Measurements from ENCODE around the gene SLC26A1. TPM values are rescaled to one million over a fixed set of nuclear protein-coding genes. Genes with fewer than 3 reads are reported as not detected.

SLC26A1 gene
- total RNA-seq, 1 experiment from 2014 or later, result 0.22 TPM

GRCh38 chr4:986879-987623 lies 6.2 kb downstream of the SLC26A1 start, which contains the start of gene IDUA (continued):
- no peak for TF ChIP-seq ZBTB33 (IDR thresholded peaks at IDR 0.05; ENCODE audit: extremely low read depth, insufficient replicate concordance, low read length)

GRCh38 chr4:986428-986878 lies 6.8 kb downstream of the SLC26A1 start:
- no peaks in the 10 kb centered on the region for H3K79me2 ChIP-seq (ENCODE audit: insufficient read depth, low read length)
- no peaks in the 10 kb centered on the region for H4K20me1 ChIP-seq (ENCODE audit: insufficient read depth)
- H3K4me1 ChIP-seq (ENCODE audit: control insufficient read depth in 1 of 2, insufficient read depth in 2 of 2, low read length in 2 of 2), result peaks cover 10 to 37% of the 10 kb centered on the region in 2 experiments
- peak overlapping the region; percentile 70 for H3K9ac ChIP-seq (ENCODE audit: low read length)
- peak overlapping the region; percentile 56 for H2AFZ ChIP-seq (ENCODE audit: low read depth, low read length, poor library complexity, severe bottlenecking)
- peak overlapping the region; percentile 88 for H3K27ac ChIP-seq (ENCODE audit: low read depth, low read length)
- no peaks in the 10 kb centered on the region for H3K27me3 ChIP-seq (ENCODE audit: insufficient read depth, low read length)
- intact Hi-C loops (cut with micrococcal nuclease), result loop anchor here (2.0 to 10.0 kb wide), 3 partner anchors 14 to 382 kb away; partner anchors contain the start of gene DGKQ
- ChIA-PET POLR2A (no interaction called here), CTCF (interaction anchor here (1.0 to 1.3 kb wide), 4 partner anchors 24 to 244 kb away, joined by 3 to 7 read pairs (median 3); partner anchors contain the start of genes FGFRL1, GAK and TMEM175), RAD21 (ENCODE audit: low non-redundant PET in 1 of 2, low total read pairs in 2 of 2, uncharacterized antibody in 2 of 2, unreplicated experiment in 2 of 2) (interaction anchor here (1.0 kb wide), 3 partner anchors 23 to 244 kb away, joined by 3 to 4 read pairs (median 4); no protein-coding TSS in a partner anchor)
- TSS peak; percentile 72 for BruUV-seq (replicated peaks)
- peak overlapping the region; percentile 67 to 71 for H3K4me3 ChIP-seq (replicated peaks in 1 of 2; ENCODE audit: low read depth in 1 of 2, low read length in 2 of 2)
- H3K9me2 ChIP-seq (ENCODE audit: insufficient read depth), result no peaks in the 10 kb centered on the region
- no peaks in the 10 kb centered on the region for H3K9me3 ChIP-seq (ENCODE audit: control insufficient read depth in 1 of 2, insufficient read depth in 1 of 2, low read depth in 1 of 2, low read length in 2 of 2)
- TF ChIP-seq SP1 (IDR thresholded peaks at IDR 0.05; ENCODE audit: low read depth) (no peak), ZBTB33 (IDR thresholded peaks at IDR 0.05; ENCODE audit: extremely low read depth, insufficient replicate concordance, low read length) (no peak), ELF1 (IDR thresholded peaks at IDR 0.05; ENCODE audit: borderline replicate concordance, low read depth) (no peak), POLR2A (IDR thresholded peaks at IDR 0.05; ENCODE audit: borderline replicate concordance, extremely low read depth, insufficient read depth, insufficient read length) (no peak), REST (IDR thresholded peaks at IDR 0.05; ENCODE audit: low read depth) (no peak), YY1 (IDR thresholded peaks at IDR 0.05; ENCODE audit: extremely low read depth, insufficient replicate concordance, low read depth, low read length) (no peak), CBX3 (IDR thresholded peaks at IDR 0.05; ENCODE audit: low read depth) (no peak)
- no peaks in the 10 kb centered on the region for H3K36me3 ChIP-seq (ENCODE audit: control insufficient read depth in 1 of 2, insufficient read depth in 2 of 2, low read length in 2 of 2)
- peak overlapping the region; percentile 96 for H3K4me2 ChIP-seq (ENCODE audit: low read length)
- peak; percentile 0 for ATAC-seq
- no peak for DNase-seq (ENCODE audit: low read depth, low spot score)
